HG02938 (cell line): ENCODE data around the gene WBP1L.
"Not testable (repeated sequence)": the region's sequence is repeated elsewhere in the genome, so short reads cannot be mapped to it uniquely, and the experiment has no call there.

ENCODE experiments used
- ATAC-seq: cut with Tn5 transposase; IDR thresholded peaks from one replicate; pipeline ENCODE4 v1.9.1; 2021; ENCODE audit warnings: mild to moderate bottlenecking, moderate library complexity; ENCODE audit not compliant: unreplicated experiment

The WBP1L gene

DNA sequence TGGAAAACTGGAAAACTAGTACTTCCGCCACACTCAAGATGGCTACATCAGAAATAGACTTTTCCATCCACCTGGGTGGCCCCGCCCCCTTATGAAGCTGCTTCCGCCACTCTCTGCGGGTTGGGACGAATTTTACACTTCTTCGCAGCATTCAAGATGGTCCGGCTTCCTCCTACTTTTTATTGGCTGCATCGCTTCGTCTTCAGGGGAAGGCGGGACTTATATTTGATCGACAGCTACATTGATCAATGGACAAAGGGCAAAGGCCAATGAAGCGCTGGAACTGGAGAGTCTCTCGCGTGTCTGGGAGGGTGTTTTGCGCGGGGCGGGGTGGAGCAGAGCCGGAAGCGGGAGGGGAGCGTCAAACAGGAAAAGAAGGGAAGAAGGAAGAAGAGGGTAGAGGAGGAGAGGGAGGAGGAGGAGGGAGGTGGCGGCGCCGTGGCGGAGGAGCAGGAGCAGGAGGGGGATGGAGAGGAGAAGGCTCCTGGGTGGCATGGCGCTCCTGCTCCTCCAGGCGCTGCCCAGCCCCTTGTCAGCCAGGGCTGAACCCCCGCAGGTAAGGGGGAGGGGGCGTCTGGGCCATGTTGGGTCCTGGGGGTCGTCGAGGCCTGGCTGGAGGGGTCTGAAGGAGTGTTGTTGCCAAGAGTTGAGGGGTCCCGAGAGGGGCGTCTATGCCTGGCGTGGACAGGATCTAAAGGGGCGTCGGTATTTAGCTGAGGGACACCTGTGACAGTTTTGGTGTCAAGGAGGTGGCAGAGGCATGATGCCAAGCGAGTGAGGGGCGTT, at the start of gene WBP1L:
Gene WBP1L, plus strand, starts transcription at position 361 of the 786 bp plus-strand sequence. Its CDS starts 106 bp downstream, at position 467.
- peak; percentile 99 for ATAC-seq

DNA sequence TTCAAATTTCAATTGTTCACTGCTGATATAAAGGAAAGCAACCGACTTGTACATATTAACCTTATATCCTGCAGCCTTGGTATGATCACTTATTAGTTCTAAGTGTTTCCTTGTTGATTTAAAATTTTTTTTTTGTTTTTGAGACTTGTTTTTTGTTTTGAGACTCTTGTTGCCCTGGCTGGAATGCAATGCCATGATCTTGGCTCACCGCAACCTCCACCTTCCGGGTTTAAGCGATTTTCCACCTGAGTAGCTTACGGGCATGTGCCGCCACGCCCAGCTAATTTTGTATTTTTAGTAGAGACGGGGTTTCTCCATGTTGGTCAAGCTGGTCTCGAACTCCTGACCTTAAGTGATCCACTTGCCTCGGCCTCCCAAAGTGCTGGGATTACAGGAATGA, 48.3 kb upstream of the WBP1L start:
- not testable (repeated sequence) for ATAC-seq

GRCh38 chr10:102696736-102697135, 47.0 kb upstream of the WBP1L start:
- ATAC-seq = no peak

GRCh38 chr10:102698894-102699293, 44.9 kb upstream of the WBP1L start:
- ATAC-seq = no peak

GRCh38 chr10:102701272-102701671, 42.5 kb upstream of the WBP1L start:
- no peak for ATAC-seq

GRCh38 chr10:102701796-102702195, 42.0 kb upstream of the WBP1L start:
- ATAC-seq = no peak

DNA sequence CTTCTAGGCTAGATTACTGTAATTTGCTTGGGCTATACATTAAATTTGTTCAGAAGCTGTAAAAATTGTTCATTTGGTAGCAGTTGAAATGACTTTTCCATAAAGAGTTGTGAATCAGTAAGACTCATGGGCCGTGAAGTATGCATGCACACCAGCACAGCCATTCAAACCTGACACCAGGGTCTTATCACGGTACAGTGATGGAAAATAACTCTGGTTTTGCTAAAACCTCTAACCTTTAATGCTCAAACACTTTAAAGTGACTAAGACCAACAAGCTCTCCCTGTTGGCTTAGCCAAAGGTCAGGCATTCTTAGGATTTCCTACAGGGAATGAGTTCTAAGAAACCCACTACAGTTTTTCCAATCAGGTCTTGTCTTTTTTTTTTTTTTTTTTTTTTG, 41.0 kb upstream of the WBP1L start:
- no peak for ATAC-seq

- no peak for ATAC-seq
Observed at GRCh38 chr10:102704915-102705314, 38.8 kb upstream of the WBP1L start.

DNA sequence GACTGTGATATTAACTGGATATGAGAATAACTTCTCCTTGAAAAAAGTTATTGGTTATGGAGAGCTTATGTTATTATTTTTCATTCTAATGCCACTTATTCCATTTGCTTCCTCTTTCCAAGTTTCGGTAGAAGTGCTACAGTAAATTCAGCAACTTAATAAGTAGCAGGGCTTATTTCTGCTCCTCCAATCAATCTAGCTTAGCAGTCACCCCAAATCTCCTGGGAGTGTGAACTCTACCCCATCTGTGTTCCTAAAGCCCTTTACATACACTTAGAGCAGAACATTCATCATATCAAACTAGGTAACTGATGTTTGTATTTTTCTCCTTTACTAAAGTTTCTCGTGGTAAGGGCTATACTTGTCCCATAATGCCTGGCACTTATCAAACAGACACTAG, 38.2 kb upstream of the WBP1L start:
- ATAC-seq = no peak

GRCh38 chr10:102710609-102711008, 33.1 kb upstream of the WBP1L start:
- no peak for ATAC-seq

DNA sequence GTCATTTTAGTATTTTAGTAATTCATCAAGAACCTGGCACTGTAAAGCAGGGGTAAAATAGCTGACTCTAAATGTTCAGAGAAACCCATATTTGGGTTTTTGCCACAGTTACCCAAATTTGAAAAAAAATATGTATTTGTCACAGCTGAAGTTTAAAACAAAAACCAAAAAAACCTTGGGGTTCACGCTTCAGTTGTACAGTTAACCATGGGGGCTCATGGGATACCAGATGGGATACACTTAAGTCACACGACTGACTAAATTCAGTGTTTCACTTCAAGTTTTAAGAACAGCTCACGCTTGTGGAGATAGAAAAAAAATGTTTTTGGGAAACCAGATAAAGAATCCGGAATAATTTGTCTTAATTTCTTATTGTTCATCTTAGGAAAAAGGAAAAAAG, 31.7 kb upstream of the WBP1L start:
- no peak for ATAC-seq

- no peak for ATAC-seq
Observed at GRCh38 chr10:102712843-102713538, 30.8 kb upstream of the WBP1L start.

- ATAC-seq = no peak
Observed at GRCh38 chr10:102713539-102713813, 30.3 kb upstream of the WBP1L start.

DNA sequence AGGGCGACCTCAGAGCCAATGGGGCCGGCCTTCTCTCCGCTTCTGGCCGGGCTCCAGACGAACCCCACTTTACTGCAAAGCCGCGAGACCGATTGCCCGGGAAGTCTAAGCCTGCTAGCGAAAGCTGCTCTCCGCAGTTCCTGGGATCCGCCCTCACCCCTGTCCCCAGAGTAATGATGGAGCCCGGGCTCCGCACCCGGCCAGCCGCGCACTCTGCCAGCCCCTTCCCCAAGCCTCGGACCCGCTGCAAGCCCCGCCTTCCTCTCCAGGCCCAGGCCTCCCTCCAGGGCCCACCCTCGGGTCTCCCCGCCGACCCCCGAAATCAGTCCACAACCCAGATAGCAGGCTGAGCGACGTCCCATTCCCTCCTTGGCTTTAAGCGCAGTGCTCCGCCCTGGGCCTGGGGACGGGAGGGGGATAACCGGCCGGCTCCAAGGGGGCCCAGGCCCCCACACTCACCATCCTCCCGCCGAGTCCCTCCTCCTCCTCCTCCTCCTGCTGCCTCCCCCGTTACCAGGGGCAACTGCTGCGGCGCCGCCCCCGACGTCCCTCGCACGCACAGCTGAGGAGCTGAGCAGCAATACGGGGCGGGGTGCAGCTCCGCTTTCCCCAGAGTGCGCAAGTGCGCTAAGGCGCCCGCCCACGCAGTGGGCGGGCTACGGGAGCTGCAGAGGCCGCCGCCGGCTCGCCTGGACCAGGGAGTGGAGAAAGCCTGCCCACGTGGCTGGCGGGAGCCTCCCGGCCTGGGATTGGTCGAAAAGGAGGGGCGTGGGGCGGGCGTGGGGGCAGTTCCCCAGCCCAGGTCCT, 29.7 kb upstream of the WBP1L start, which contains the start of gene ARL3:
Gene ARL3, minus strand, starts transcription at position 584 of the 807 bp plus-strand sequence. Its CDS starts 122 bp downstream, at position 462.
- peak; percentile 73 for ATAC-seq

GRCh38 chr10:102714621-102715455, 28.9 kb upstream of the WBP1L start, which contains the start of gene SFXN2:
SFXN2 (plus strand) TSS chr10:102714636; CDS start chr10:102726637, 12,001 bp downstream.
- ATAC-seq = peak; percentile 7

DNA sequence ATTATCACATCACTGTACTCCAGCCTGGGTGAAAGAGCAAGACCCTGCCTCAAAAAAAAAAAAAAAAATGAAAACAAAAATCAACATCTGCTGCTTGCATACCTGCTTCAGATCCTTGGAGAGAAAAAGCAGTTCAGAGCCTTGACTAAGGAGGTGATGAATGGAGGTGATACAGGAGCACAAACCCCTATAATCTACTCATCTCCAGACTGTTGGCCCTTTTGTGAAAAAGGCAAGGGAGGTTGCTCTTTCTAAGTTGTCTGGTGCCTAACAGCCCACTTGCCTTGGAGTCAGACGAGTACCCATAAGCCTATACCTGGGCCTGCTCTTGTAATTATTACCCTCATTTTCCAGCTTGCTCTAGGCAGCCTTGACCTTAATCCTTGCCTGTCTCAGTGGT, 27.9 kb upstream of the WBP1L start:
- ATAC-seq = no peak

DNA sequence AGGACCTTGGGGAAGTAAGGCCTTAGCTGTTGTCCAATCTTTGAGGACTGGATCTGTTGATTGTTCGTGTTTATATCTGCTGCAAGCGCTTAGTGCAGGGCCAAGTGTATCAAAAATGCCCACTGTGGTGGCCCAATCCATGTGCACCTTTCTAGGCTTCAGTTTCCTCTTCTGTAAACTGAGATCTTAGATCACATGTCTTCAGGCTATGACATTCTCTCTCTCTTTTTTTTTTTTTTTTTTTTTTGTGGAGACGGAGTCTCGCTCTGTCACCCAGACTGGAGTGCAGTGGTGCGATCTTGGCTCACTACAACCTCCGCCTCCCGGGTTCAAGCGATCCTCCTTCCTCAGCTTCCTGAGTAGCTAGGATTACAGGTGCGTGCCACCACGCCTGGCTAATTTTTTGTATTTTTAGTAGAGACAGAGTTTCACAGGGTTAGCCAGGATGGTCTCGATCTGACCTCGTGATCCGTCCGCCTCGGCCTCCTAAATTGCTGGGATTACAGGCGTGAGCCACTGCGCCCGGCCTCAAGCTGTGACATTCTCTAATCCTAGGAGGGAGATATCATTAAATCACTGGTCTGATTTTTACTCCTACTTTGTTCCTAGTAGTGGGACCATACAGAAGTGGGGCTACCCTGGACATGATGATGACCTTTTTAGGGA, 26.7 kb upstream of the WBP1L start:
- not testable (repeated sequence) for ATAC-seq

DNA sequence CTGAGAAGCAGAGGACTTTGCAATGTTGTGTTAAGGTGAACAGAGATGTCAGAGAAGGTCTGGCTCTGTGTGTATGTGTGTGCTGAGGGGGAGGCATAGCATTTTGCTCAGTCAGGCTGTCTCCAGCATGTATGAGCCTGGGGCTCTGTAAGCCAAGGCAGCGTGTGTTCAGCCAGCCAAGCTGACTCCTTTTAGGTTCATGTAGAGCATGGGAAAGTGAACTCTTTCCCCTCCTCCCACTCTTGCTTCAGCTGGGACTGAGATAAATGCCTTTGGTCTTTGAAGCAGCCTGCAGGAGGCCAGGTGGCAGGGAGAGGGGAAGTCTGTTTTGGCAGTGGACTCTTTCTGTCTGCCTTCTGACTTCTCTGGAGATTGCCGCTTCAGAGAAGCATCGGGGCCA, 25.5 kb upstream of the WBP1L start:
- ATAC-seq = no peak

DNA sequence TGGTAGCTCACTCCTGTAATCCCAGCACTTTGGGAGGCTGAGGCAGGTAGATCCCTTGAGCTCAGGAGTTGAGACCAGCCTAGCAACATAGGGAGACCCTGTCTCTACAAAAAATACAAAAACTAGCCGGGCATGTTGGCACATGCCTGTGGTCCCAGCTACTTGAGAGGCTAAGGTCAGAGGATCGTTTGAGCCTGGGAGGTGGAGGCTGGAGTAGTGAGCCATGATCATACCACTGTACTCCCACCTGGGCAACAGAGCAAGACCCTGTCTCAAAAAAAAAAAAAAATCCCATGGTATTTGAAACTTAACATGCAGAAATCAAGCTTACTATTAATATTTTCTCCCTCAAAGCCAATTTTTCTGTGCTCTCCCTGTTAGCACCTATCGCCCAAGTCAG, 23.4 kb upstream of the WBP1L start:
- ATAC-seq = no peak

- no peak for ATAC-seq
Observed at GRCh38 chr10:102720775-102721301, 22.9 kb upstream of the WBP1L start.
